ENCODE results near the gene TAF1C. TPM values are rescaled to one million over a fixed set of nuclear protein-coding genes. Genes with fewer than 3 reads are reported as not detected.
A peak's percentile ranks its signal among the peaks of the same experiment; 100 is the strongest.

Gene TAF1C
- total and polyA plus RNA-seq, 10 of the 15 experiments (the other 5 are each of a cell fraction or from before 2014, with no cell fraction given): 0.98 to 40.1 (median 15.4) TPM

GRCh38 chr16:84175350-84176081 lies 11.3 kb downstream of the TAF1C start:
- H3K27me3 ChIP-seq (replicated peaks in 1 of 2; ENCODE audit: control insufficient read depth in 2 of 2, insufficient read depth in 2 of 2, low read length in 1 of 2): no peaks in the 10 kb centered on the region
- intact Hi-C loops (cut with micrococcal nuclease; ENCODE audit: unreplicated experiment) (loop anchor here (1.0 kb wide), 1 partner anchor 87 kb away; no protein-coding TSS in a partner anchor), in situ Hi-C loops (cut with MboI) (no loop called here)
- no peaks in the 10 kb centered on the region for H4K20me1 ChIP-seq (ENCODE audit: control insufficient read depth, insufficient read depth)
- no peaks in the 10 kb centered on the region for H3K9me3 ChIP-seq (replicated peaks; ENCODE audit: control insufficient read depth, insufficient read depth, low read length)
- DNase-seq (ENCODE audit: low read depth, low spot score) (peak; percentile 19), FAIRE-seq (no peak), ATAC-seq (peak; percentile 89)
- no TSS peak for BruUV-seq (replicated peaks)
- no peak overlapping the region for H3K4me3 ChIP-seq
- H2AFZ ChIP-seq (ENCODE audit: control insufficient read depth, low read depth, low read length): peak overlapping the region; percentile 39; the same call in 1 of the 2 replicates
- 12% methylated on average over 10 of the region's 10 CpGs for WGBS (ENCODE audit: insufficient coverage, insufficient replicate concordance, low lambda C conversion rate, missing lambda C conversion rate)
- no peak overlapping the region for H3K9ac ChIP-seq (ENCODE audit: control insufficient read depth, insufficient read depth, low read length)
- CTCF ChIA-PET: interaction anchor here (0.8 to 7.1 kb wide), 5 partner anchors 11 to 116 kb away, joined by 3 to 82 read pairs (median 11); partner anchors contain the start of gene TAF1C
- SMC1A ChIA-PET (ENCODE audit: uncharacterized antibody, unreplicated experiment): interaction anchor here (1.1 to 2.4 kb wide), 4 partner anchors 76 to 91 kb away, joined by 3 to 12 read pairs (median 3); no protein-coding TSS in a partner anchor
- peak overlapping the region; percentile 62; the same call in 1 of the 2 replicates for H3K4me2 ChIP-seq (ENCODE audit: control insufficient read depth, insufficient read depth)
- H3K79me2 ChIP-seq (ENCODE audit: control insufficient read depth, insufficient read depth, low read length): no peaks in the 10 kb centered on the region
- POLR2A ChIA-PET: no interaction called here
- H3K4me1 ChIP-seq (ENCODE audit: control insufficient read depth, insufficient read depth, low read length): peaks cover 13% of the 10 kb centered on the region
- no peak overlapping the region for H3K27ac ChIP-seq (ENCODE audit: control insufficient read depth, insufficient read depth)
- RAD21 ChIA-PET (ENCODE audit: unreplicated experiment): interaction anchor here (0.9 to 2.0 kb wide), 6 partner anchors 11 to 109 kb away, joined by 3 to 13 read pairs (median 6); partner anchors contain the start of gene TAF1C
- H3K36me3 ChIP-seq (ENCODE audit: control insufficient read depth in 2 of 2, insufficient read depth in 2 of 2, low read length in 1 of 2): peaks cover 5 to 10% of the 10 kb centered on the region in 2 experiments; a peak in 3 of 4 replicates
- TF ChIP-seq CREM (IDR thresholded peaks at IDR 0.05; ENCODE audit: low read depth): no peak
- no peak for TF ChIP-seq RBBP5 (conservative IDR thresholded peaks at IDR 0.05)
- TF ChIP-seq RELB (IDR thresholded peaks at IDR 0.05; ENCODE audit: low read depth): no peak
- TF ChIP-seq LARP7 (IDR thresholded peaks at IDR 0.05): no peak
- peak; percentile 68 for TF ChIP-seq RAD21 (IDR thresholded peaks at IDR 0.05; ENCODE audit: insufficient read depth, low read depth, low read length)
- no peak for TF ChIP-seq GATAD2B (conservative IDR thresholded peaks at IDR 0.05; ENCODE audit: low read depth)
- no peak for TF ChIP-seq YBX1 (IDR thresholded peaks at IDR 0.05)
- TF ChIP-seq CEBPB (IDR thresholded peaks at IDR 0.05; ENCODE audit: borderline replicate concordance in 1 of 2, low read depth in 2 of 2, low read length in 2 of 2): no peak
- no peak for TF ChIP-seq NFXL1 (IDR thresholded peaks at IDR 0.05; ENCODE audit: borderline replicate concordance)
- TF ChIP-seq NKRF (conservative IDR thresholded peaks at IDR 0.05): no peak
- no peak for TF ChIP-seq TBL1XR1 (IDR thresholded peaks at IDR 0.05; ENCODE audit: low read depth, low read length)
- TF ChIP-seq EED (IDR thresholded peaks at IDR 0.05; ENCODE audit: low read depth): no peak
- TF ChIP-seq SREBF1 (IDR thresholded peaks at IDR 0.05; ENCODE audit: low read length): no peak
- TF ChIP-seq MAX (IDR thresholded peaks at IDR 0.05; ENCODE audit: low read depth, low read length): no peak
- TF ChIP-seq REST (IDR thresholded peaks at IDR 0.05; ENCODE audit: low read depth, low read length): no peak
- TF ChIP-seq IKZF2 (IDR thresholded peaks at IDR 0.05): no peak
- no peak for TF ChIP-seq ZNF274 (IDR thresholded peaks at IDR 0.05; ENCODE audit: insufficient read depth, insufficient read length)
